Sigmoid colon (tissue), 3 donors: ENCODE results near the gene HMGCL.

ENCODE experiments used
- POLR2A ChIP-seq, 2 donors: fragments of 450-650 bp; IDR thresholded peaks; one replicate each; pipeline ENCODE4 v1.6.1; 2016; ENCODE audit warnings: antibody characterized with exemption in 2 of 2, mild to moderate bottlenecking in 2 of 2, moderate library complexity in 2 of 2
- TF ChIP-seq, protein P1 (sequence below), 4 experiments: fragments of 450-650 bp in 3 of 4; fragments of 200-600 bp in 1 of 4; IDR thresholded peaks; one replicate each; pipeline ENCODE4 v1.5.1; 2016 to 2019; ENCODE audit warnings: antibody characterized with exemption in 4 of 4, mild to moderate bottlenecking in 3 of 4, moderate library complexity in 2 of 4

DNA sequence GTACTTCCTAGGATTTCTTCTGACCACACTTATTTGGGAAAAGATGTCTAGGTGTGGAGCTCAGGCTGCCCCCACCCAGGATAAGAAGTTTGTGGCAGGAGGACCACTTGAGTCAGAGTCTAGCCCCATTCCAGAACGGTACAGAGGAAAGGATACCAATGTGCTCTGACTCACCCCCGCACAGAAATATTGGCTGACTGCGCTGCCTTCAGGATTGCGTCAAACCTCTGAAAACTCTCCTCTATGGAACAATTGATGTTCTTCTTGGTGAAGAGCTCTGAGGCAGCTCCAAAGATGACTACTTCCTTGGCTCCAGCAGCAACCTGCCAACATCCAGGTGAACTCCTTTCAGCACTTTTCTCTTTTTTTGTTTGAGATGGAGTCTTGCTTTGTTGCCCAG, 11.2 kb downstream of the HMGCL start:
- TF ChIP-seq, protein P1, sequence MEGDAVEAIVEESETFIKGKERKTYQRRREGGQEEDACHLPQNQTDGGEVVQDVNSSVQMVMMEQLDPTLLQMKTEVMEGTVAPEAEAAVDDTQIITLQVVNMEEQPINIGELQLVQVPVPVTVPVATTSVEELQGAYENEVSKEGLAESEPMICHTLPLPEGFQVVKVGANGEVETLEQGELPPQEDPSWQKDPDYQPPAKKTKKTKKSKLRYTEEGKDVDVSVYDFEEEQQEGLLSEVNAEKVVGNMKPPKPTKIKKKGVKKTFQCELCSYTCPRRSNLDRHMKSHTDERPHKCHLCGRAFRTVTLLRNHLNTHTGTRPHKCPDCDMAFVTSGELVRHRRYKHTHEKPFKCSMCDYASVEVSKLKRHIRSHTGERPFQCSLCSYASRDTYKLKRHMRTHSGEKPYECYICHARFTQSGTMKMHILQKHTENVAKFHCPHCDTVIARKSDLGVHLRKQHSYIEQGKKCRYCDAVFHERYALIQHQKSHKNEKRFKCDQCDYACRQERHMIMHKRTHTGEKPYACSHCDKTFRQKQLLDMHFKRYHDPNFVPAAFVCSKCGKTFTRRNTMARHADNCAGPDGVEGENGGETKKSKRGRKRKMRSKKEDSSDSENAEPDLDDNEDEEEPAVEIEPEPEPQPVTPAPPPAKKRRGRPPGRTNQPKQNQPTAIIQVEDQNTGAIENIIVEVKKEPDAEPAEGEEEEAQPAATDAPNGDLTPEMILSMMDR (IDR thresholded peaks at IDR 0.05), result no peak
- TF ChIP-seq POLR2A (IDR thresholded peaks at IDR 0.05), result no peak
